HG03469 (cell line): ENCODE measurements around the gene METTL22.
A peak's percentile ranks its signal among the peaks of the same experiment; 100 is the strongest.
"Not testable (repeated sequence)": the region's sequence is repeated elsewhere in the genome, so short reads cannot be mapped to it uniquely, and the experiment has no call there.

Experiments used
- ATAC-seq: cut with Tn5 transposase; IDR thresholded peaks from one replicate; pipeline ENCODE4 v1.9.1; 2021; ENCODE audit warnings: mild to moderate bottlenecking, moderate library complexity, moderate number of reproducible peaks; ENCODE audit not compliant: unreplicated experiment

The METTL22 gene

GRCh38 chr16:8631373-8631772, 9.9 kb downstream of the METTL22 start:
- no peak for ATAC-seq

- no peak for ATAC-seq
Observed at GRCh38 chr16:8631818-8632465, 10.4 kb downstream of the METTL22 start.

- ATAC-seq = no peak
Observed at GRCh38 chr16:8632675-8633182, 11.2 kb downstream of the METTL22 start.

- no peak for ATAC-seq
Observed at GRCh38 chr16:8634991-8635736, 13.7 kb downstream of the METTL22 start.

- ATAC-seq = no peak
Observed at GRCh38 chr16:8639694-8640093, 18.2 kb downstream of the METTL22 start.

GRCh38 chr16:8641671-8642070, 20.2 kb downstream of the METTL22 start:
- ATAC-seq = no peak

- ATAC-seq = no peak
Observed at GRCh38 chr16:8642146-8642545, 20.6 kb downstream of the METTL22 start.

GRCh38 chr16:8644211-8645140, 23.0 kb downstream of the METTL22 start:
- ATAC-seq = no peak

GRCh38 chr16:8645141-8645521, 23.6 kb downstream of the METTL22 start:
- ATAC-seq = no peak

- ATAC-seq = no peak
Observed at GRCh38 chr16:8645831-8646230, 24.3 kb downstream of the METTL22 start.

- ATAC-seq = no peak
Observed at GRCh38 chr16:8646326-8647053, 25.0 kb downstream of the METTL22 start.

- no peak for ATAC-seq
Observed at GRCh38 chr16:8647721-8648318, 26.3 kb downstream of the METTL22 start.

- ATAC-seq = no peak
Observed at GRCh38 chr16:8648877-8649276, 27.4 kb downstream of the METTL22 start.

- ATAC-seq = no peak
Observed at GRCh38 chr16:8649829-8650554, 28.5 kb downstream of the METTL22 start.

- ATAC-seq = not testable (repeated sequence)
Observed at GRCh38 chr16:8651958-8652357, 30.5 kb downstream of the METTL22 start.

- ATAC-seq = peak; percentile 86
Observed at GRCh38 chr16:8655184-8655717, 33.8 kb downstream of the METTL22 start.

- no peak for ATAC-seq
Observed at GRCh38 chr16:8656376-8656775, 34.9 kb downstream of the METTL22 start.

GRCh38 chr16:8660841-8661301, 39.4 kb downstream of the METTL22 start:
- ATAC-seq = no peak

GRCh38 chr16:8661703-8662102, 40.2 kb downstream of the METTL22 start:
- no peak for ATAC-seq
